Measurements from ENCODE around the gene MTMR4.
"Not testable (repeated sequence)": the region's sequence is repeated elsewhere in the genome, so short reads cannot be mapped to it uniquely, and the experiment has no call there.

MTMR4 gene

DNA sequence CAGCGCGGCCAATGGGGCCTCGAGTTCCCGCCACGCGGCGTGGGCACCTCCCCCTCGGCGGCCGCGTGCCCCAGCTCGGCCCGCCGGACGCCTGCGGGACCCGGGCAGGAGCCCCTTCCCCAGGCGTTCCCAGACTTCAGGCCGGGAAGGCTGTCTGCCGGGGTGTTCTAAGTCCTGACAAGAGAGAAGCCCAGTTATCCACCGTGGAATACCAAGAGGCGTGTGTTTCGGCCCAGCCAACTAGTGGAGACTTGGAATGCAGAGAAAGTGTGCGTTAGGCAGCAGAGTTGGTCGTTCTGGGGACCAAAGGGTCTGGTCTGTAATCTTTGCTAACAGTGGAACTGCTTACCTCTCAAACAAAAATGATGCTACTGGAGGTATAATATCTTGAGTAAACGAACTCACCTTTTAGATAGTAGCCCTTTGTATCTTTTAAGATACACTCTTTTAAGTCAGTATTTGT, 26.0 kb downstream of the MTMR4 start:
- DNase-seq, result no peak

DNA sequence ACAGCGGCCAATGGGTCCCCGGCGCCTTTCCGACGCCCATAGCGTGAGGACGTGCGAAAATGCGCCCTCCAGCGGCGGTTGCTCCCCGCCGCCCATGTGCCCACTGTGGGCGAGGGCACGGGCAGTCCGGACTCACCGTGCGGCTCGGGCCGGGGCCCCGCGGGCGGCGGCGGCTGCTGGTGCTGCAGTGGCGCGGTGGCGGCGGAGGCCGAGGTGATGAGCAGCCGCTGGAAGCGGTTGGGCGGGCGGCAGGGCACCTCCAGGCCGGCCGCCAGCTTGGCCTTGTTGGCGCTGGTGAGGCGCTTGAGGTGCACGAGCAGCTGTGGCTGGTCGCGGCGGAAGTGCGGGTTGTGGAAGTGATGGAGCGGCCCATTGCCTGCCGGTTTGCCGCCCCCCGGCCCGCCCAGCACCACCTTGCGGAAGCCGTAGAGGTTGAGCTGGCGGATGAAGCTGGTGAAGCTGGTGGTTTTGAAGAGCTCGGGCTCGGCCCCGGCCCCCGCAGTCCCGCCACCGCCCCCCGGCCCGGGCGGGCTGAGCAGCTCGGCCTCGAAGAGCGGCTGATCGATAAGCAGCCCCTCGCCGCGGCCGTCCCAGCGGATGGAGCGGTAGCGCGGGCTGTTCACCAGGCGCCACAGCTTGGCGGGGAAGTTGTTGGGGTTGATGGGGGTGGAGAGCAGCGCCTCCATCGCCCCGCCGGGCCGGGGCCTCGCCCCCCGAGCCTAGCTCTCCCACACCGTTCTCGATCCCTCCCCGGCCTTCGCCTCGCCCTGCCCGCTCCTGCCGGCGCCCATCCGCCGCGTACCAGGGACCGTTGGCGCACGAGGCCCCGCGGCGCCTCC, 26.6 kb downstream of the MTMR4 start, which contains the start of gene HSF5:
Gene HSF5 (minus strand): TSS at position 820 of the 839 bp plus-strand sequence. CDS start 134 bp downstream, at position 686.
- peak; percentile 66 for DNase-seq

- DNase-seq, result no peak
Observed at GRCh38 chr17:58484600-58484999, 29.8 kb downstream of the MTMR4 start.

DNA sequence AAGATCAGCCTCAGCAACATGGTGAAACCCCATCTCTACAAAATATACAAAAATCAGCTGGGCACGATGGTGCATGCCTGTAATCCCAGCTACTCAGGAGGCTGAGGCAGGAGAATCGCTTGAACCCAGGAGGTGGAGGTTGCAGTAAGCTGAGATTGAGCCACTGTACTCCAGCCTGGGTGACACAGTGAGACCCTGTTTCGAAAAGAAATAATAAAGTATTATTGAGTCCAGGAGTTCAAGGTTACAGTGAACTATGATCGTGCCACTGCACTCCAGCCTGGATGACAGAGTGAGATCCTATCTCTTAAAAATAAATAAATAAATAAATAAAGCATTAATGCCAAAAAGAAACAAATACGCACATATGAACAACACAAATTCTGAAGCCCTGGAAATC, 32.6 kb downstream of the MTMR4 start:
- not testable (repeated sequence) for DNase-seq

- DNase-seq, result no peak
Observed at GRCh38 chr17:58480090-58480489, 34.3 kb downstream of the MTMR4 start.

DNA sequence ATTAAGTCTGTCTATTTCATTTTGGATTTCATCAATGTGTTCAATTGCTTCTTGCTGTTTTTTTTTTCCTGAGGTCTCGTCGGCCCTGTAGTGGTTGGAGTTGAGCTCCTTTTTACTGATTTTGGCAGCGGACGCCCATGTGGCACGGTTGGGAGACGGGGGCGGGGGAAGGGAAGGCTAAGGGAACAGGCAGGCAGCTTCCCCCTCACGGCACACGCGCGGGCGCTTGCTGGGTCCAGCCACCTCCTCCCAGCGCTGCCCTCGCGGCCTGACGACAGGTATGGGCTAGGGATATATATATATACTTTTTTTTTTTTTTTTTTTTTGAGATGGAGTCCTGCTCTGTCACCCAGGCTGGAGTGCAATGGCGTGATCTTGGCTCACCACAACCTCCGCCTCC, 37.6 kb downstream of the MTMR4 start:
- no peak for DNase-seq

DNA sequence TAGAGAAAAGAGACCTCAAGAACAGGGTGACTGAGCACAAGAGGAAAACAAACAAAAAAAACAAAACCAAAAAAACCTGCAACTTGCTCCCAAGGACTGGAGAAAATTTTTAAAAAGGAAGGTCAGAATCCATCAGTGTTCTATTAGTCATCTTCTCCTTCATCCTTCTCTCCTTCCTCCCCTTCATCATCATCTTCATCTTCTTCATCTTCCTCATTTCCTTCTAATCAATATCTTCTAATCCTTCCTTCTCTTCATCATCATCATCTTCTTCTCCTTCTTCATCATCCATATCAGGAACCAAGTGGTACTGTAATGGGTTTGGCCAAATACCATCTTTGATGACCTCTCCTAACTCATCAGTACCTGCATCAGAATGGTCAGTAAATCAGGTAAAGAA, 38.5 kb downstream of the MTMR4 start:
- DNase-seq, result no peak

- no peak for DNase-seq
Observed at GRCh38 chr17:58470356-58470755, 44.1 kb downstream of the MTMR4 start.

DNA sequence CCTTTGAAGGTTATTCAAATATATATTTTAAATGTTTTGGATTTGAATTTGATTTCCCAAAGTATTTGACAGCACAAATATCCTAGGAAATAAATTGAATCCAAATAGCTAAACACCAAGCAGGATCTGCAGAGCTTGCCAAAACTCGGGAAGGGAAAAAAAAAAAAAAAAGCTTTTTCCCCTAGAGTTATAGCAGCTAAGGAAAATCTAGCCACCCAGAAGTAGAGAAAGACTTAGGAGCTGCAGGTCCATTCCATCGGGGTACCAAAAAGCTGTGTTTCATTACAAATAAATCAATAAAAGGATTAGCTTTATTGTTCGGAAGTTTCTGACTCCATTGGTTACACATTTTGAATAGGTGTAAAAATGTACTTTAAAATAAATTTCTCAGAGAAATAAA, 45.5 kb downstream of the MTMR4 start:
- no peak for DNase-seq

DNA sequence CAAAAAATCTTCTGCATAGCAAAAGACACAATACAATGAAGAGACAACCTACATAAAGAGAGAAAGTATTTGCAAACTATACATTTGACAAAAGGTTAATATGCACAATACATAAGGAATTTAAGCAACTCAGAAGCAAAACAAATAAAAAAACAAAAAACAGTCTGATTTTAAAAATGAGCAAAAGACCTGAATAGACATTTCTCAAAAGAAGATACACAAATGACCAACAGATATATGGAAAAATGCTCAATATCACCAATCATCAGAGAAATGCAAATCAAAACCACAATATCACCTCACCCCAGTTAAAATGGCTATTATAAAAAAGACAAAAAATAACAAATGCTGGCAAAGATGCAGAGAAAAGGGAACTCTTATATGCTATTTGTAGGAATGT, 58.9 kb downstream of the MTMR4 start:
- no peak for DNase-seq

DNA sequence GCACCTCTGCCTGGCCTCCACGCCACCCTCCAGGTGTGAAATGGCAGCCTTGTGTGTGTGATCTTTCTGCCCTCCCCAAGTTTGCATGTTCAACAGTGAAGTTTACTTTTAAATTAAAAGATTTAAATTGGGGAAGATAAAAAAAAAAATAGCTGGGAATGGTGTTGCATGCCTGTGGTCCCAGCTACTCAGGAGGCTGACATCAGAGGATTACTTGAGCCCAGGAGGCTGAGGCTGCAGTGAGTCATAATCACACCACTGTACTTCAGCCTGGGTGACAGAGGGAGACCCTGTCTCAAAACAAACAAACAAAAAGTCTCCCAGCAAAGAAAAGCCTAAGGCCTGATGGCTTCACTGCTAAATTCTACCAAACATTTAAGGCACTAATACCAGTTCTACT, 61.7 kb downstream of the MTMR4 start:
- no peak for DNase-seq

DNA sequence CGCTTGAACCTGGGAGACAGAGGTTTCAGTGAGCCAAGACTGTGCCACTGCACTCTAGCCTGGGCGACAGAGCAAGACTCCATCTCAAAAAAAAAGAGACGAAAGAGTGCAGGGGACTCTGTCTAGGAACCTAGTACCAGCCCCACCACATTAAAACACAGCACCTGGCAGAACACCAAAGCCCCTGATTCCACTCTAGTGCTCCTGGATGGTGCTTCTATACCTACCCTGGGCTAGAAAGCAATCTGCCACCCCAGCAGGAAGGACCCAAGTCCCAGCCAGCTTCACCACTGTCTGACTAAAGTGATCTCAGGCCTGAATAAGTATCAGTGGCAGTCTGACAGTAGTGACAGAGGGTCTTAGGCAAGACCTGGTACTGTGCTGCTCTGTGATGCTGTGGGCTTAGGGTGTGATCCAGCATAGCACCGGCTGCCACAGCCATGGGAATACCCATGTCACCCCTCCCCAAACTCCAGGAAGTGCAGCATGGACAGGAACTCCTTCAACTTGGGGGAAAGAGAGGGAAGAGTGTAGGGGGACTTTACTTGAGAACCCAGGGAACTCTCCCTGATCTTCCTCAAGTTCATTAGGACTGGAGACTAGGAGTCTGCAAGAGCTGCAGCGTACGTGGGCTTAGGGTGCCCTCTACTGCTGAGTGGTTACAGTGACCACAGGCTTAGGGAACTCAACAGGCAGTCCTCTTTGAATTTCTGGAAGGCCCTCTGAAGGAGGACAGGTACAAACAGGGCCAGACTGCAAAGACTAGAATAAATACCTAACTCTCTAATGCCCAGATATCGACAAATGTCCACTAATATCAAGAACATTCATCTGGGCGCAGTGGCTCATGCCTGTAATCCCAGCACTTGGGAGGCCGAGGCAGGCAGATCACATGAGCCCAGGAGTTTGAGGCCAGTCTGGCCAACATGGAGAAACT, 67.1 kb downstream of the MTMR4 start:
- peak; percentile 22 for DNase-seq

- no peak for DNase-seq
Observed at GRCh38 chr17:58446086-58446485, 68.4 kb downstream of the MTMR4 start.
